MM.1S (cell line): ENCODE measurements around the gene RNF217.

Experiments
- DNase-seq: peaks from one replicate; pipeline ENCODE4 v3.0.0-alpha.2; 2015
- H2AFZ ChIP-seq: fragments of 300-600 bp; sonication (generic); 2 replicates; pipeline ENCODE4 v1.6.0; 2016; ENCODE audit warnings: antibody characterized with exemption, low read length
- H3F3A ChIP-seq: fragments of 300-600 bp; sonication (generic); 2 replicates; pipeline ENCODE4 v1.6.1; 2016; ENCODE audit warnings: mild to moderate bottlenecking, antibody characterized with exemption, low read length, moderate library complexity, mixed read lengths; ENCODE audit not compliant: insufficient read depth
- H3K27ac ChIP-seq: fragments of 300-600 bp; sonication (generic); 2 replicates; pipeline ENCODE4 v1.5.1; 2016; ENCODE audit warnings: mild to moderate bottlenecking, low read length
- H3K27me3 ChIP-seq: fragments of 300-600 bp; sonication (generic); replicated peaks from 2 replicates; pipeline ENCODE4 v1.6.0; 2016; ENCODE audit warnings: low read length; ENCODE audit not compliant: insufficient read depth
- H3K36me3 ChIP-seq: fragments of 300-600 bp; sonication (generic); replicated peaks from 2 replicates; pipeline ENCODE4 v1.6.1; 2016; ENCODE audit warnings: mild to moderate bottlenecking, low read length, mixed read lengths; ENCODE audit not compliant: insufficient read depth
- H3K4me1 ChIP-seq: fragments of 300-600 bp; sonication (generic); 2 replicates; pipeline ENCODE4 v1.6.1; 2016; ENCODE audit warnings: low read length, mixed read lengths
- H3K4me2 ChIP-seq: fragments of 300-600 bp; sonication (generic); 2 replicates; pipeline ENCODE4 v1.6.0; 2016; ENCODE audit warnings: low read depth, low read length
- H3K4me3 ChIP-seq: fragments of 300-600 bp; sonication (generic); 2 replicates; pipeline ENCODE4 v1.5.1; 2016; ENCODE audit warnings: low read length, mixed read lengths
- H3K79me2 ChIP-seq: fragments of 300-600 bp; sonication (generic); 2 replicates; pipeline ENCODE4 v1.6.1; 2016; ENCODE audit warnings: mixed run types, low read length, mixed read lengths
- H3K9ac ChIP-seq: fragments of 300-600 bp; sonication (generic); 2 replicates; pipeline ENCODE4 v1.6.1; 2016; ENCODE audit warnings: low read length, mixed read lengths
- H3K9me2 ChIP-seq: fragments of 300-600 bp; sonication (generic); replicated peaks from 2 replicates; pipeline ENCODE4 v1.6.1; 2016; ENCODE audit warnings: mild to moderate bottlenecking, low read length, mixed read lengths; ENCODE audit not compliant: insufficient read depth
- H3K9me3 ChIP-seq: fragments of 300-600 bp; sonication (generic); replicated peaks from 2 replicates; pipeline ENCODE4 v1.6.1; 2016; ENCODE audit warnings: mild to moderate bottlenecking, low read length, mixed read lengths; ENCODE audit not compliant: insufficient read depth
- H4K20me1 ChIP-seq: fragments of 300-600 bp; sonication (generic); 2 replicates; pipeline ENCODE4 v1.6.1; 2016; ENCODE audit warnings: mild to moderate bottlenecking, low read length, moderate library complexity, mixed read lengths; ENCODE audit not compliant: insufficient read depth
- CTCF ChIP-seq: fragments of 300-600 bp; sonication (generic); IDR thresholded peaks from 2 replicates; pipeline ENCODE4 v1.5.1; 2016; ENCODE audit warnings: antibody characterized with exemption, low read length, mixed read lengths
- EZH2 ChIP-seq: fragments of 300-600 bp; sonication (generic); optimal IDR thresholded peaks from 2 replicates; pipeline ENCODE3; 2017; ENCODE audit warnings: low read depth, mild to moderate bottlenecking, antibody characterized with exemption, low read length, mixed read lengths
- EZH2phosphoT487 ChIP-seq: fragments of 300-600 bp; sonication (generic); IDR thresholded peaks from 2 replicates; pipeline ENCODE4 v1.6.1; 2018; ENCODE audit warnings: antibody characterized with exemption, low read length

Gene RNF217

GRCh38 chr6:125063307-125063706 lies 101.1 kb downstream of the RNF217 start:
- Histone ChIP-seq H4K20me1 (no peaks in the 10 kb centered on the region), H3K4me3 (no peak overlapping the region), H2AFZ (no peak overlapping the region), H3F3A (no peaks in the 10 kb centered on the region), H3K27ac (no peak overlapping the region), H3K9ac (no peak overlapping the region), H3K9me2 (no peaks in the 10 kb centered on the region), H3K9me3 (no peaks in the 10 kb centered on the region), H3K4me2 (no peak overlapping the region), H3K79me2 (no peaks in the 10 kb centered on the region), H3K27me3 (no peaks in the 10 kb centered on the region), H3K36me3 (no peaks in the 10 kb centered on the region), H3K4me1 (no peaks in the 10 kb centered on the region)
- DNase-seq, result no peak
- TF ChIP-seq EZH2 (no peak), CTCF (no peak), EZH2phosphoT487 (no peak)

- no peak for DNase-seq
Observed at GRCh38 chr6:125066140-125066539, 103.9 kb downstream of the RNF217 start.

DNA sequence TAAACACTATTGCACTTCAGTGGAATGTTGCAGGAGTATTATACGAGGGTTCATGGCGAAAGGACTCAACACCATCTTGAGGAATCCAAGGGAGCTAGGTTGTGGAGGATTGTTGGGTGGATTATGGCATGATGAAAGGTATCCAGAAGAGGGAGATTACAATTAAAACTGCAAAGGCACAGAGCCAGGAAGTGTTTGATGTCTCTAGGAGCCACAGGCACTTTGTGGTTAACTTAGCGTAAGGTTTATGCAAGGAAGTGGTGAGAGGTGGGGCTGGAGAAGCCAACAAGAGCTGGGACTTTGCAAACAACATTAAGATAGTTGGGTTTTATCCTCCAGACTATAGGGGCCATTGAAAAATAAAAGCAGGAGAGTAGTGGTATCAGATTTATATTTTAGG lies 104.7 kb downstream of the RNF217 start:
- TF ChIP-seq EZH2 (no peak), EZH2phosphoT487 (no peak), CTCF (no peak)
- Histone ChIP-seq H3K9me2 (no peaks in the 10 kb centered on the region), H3K4me2 (no peak overlapping the region), H3K27me3 (no peaks in the 10 kb centered on the region), H3K27ac (no peak overlapping the region), H3K36me3 (no peaks in the 10 kb centered on the region), H2AFZ (no peak overlapping the region), H3K4me1 (no peaks in the 10 kb centered on the region), H4K20me1 (no peaks in the 10 kb centered on the region), H3K9me3 (no peaks in the 10 kb centered on the region), H3F3A (no peaks in the 10 kb centered on the region), H3K4me3 (no peak overlapping the region), H3K9ac (no peak overlapping the region), H3K79me2 (no peaks in the 10 kb centered on the region)
- no peak for DNase-seq

More at GRCh38 chr6:125066140-125066539, 103.9 kb downstream of the RNF217 start:
- H3K36me3 ChIP-seq, result no peaks in the 10 kb centered on the region
- H3K9me2 ChIP-seq, result no peaks in the 10 kb centered on the region
- no peaks in the 10 kb centered on the region for H3F3A ChIP-seq
- H3K79me2 ChIP-seq, result no peaks in the 10 kb centered on the region
- no peaks in the 10 kb centered on the region for H3K9me3 ChIP-seq
- H2AFZ ChIP-seq, result no peak overlapping the region
- no peak overlapping the region for H3K9ac ChIP-seq
- H3K4me2 ChIP-seq, result no peak overlapping the region
- H3K27ac ChIP-seq, result no peak overlapping the region
- H4K20me1 ChIP-seq, result no peaks in the 10 kb centered on the region
- no peak overlapping the region for H3K4me3 ChIP-seq
- no peaks in the 10 kb centered on the region for H3K4me1 ChIP-seq
- TF ChIP-seq CTCF (no peak), EZH2 (no peak), EZH2phosphoT487 (no peak)
- no peaks in the 10 kb centered on the region for H3K27me3 ChIP-seq
